IMR-90 (cell line): ENCODE data around the gene PLCB3. TPM values are rescaled to one million over a fixed set of nuclear protein-coding genes. Genes with fewer than 3 reads are reported as not detected.

Experiments used
- ATAC-seq: fragments of 200-7000 bp; cut with Tn5 transposase; 2 replicates; pipeline ENCODE4 v1.9.1; 2020; ENCODE audit warnings: low read depth, mild to moderate bottlenecking, moderate library complexity
- BruUV-seq: library from RNA; stranded (reverse); fragments of 400-500 nt; replicated peaks from 2 replicates; lab custom pipeline; 2021; lab: Mats Ljungman, UMichigan
- CTCF ChIA-PET: fragments of 300-600 bp; formaldehyde crosslinking; extraction: SDS; loops from one replicate; lab custom pipeline; 2021; ENCODE audit warnings: antibody characterized with exemption; lab: Yijun Ruan, JAX
- POLR2A ChIA-PET: fragments of 300-600 bp; sonication (Branson Sonifier 250); formaldehyde crosslinking; loops from one replicate; lab custom pipeline; 2022; ENCODE audit warnings: antibody characterized with exemption; ENCODE audit not compliant: unreplicated experiment; lab: Charles Lee
- DNase-seq: peaks from one replicate; pipeline ENCODE4 v3.0.0; 2013
- H2AFZ ChIP-seq: replicated peaks from 2 replicates; pipeline ENCODE3; 2013; ENCODE audit warnings: low read length, mild to moderate bottlenecking; ENCODE audit not compliant: poor library complexity
- H2AK5ac ChIP-seq: 2 replicates; pipeline ENCODE4 v1.6.1; 2013; ENCODE audit warnings: low read depth, low read length, inconsistent platforms
- H2AK9ac ChIP-seq: replicated peaks from 2 replicates; pipeline ENCODE3; 2013; ENCODE audit warnings: mild to moderate bottlenecking, low read depth, low read length, moderate library complexity; ENCODE audit not compliant: poor library complexity
- H2BK120ac ChIP-seq: 2 replicates; pipeline ENCODE4 v1.6.1; 2013; ENCODE audit warnings: low read depth, low read length, inconsistent platforms
- H2BK15ac ChIP-seq: 3 replicates; pipeline ENCODE4 v1.6.1; 2013; ENCODE audit warnings: low read depth, low read length, inconsistent platforms
- H2BK20ac ChIP-seq: 2 replicates; pipeline ENCODE4 v1.6.1; 2013; ENCODE audit warnings: low read depth, mild to moderate bottlenecking, inconsistent platforms, low read length, moderate library complexity
- H2BK5ac ChIP-seq: 2 replicates; pipeline ENCODE4 v1.6.1; 2013; ENCODE audit warnings: mild to moderate bottlenecking, low read depth, low read length, inconsistent platforms; ENCODE audit not compliant: poor library complexity, severe bottlenecking
- H3K14ac ChIP-seq: replicated peaks from 2 replicates; pipeline ENCODE4 v1.6.1; 2013; ENCODE audit warnings: low read depth, low read length, inconsistent platforms
- H3K18ac ChIP-seq: 2 replicates; pipeline ENCODE4 v1.6.1; 2013; ENCODE audit warnings: low read depth, low read length, control low read depth
- H3K23ac ChIP-seq: 2 replicates; pipeline ENCODE4 v1.6.1; 2013; ENCODE audit warnings: low read depth, low read length, inconsistent platforms
- H3K27ac ChIP-seq: 2 replicates; pipeline ENCODE4 v1.5.1; 2013; ENCODE audit warnings: mild to moderate bottlenecking, control low read depth, low read length; ENCODE audit not compliant: insufficient read depth
- H3K27me3 ChIP-seq: 2 replicates; pipeline ENCODE4 v1.6.1; 2013; ENCODE audit warnings: low read length; ENCODE audit not compliant: control insufficient read depth, insufficient read depth
- H3K36me3 ChIP-seq: 2 replicates; pipeline ENCODE4 v1.6.1; 2013; ENCODE audit warnings: low read length, mixed read lengths; ENCODE audit not compliant: control insufficient read depth, insufficient read depth
- H3K4ac ChIP-seq: 2 replicates; pipeline ENCODE4 v1.6.1; 2013; ENCODE audit warnings: low read depth, low read length, inconsistent platforms
- H3K4me1 ChIP-seq: 2 replicates; pipeline ENCODE4 v1.6.1; 2013; ENCODE audit warnings: low read length, mixed read lengths; ENCODE audit not compliant: control insufficient read depth, insufficient read depth
- H3K4me2 ChIP-seq: 2 replicates; pipeline ENCODE4 v1.6.1; 2013; ENCODE audit warnings: low read depth, mild to moderate bottlenecking, control low read depth, low read length, moderate library complexity
- H3K4me3 ChIP-seq: 2 replicates; pipeline ENCODE4 v1.5.1; 2013; ENCODE audit warnings: low read depth, mild to moderate bottlenecking, control low read depth, low read length, moderate library complexity; ENCODE audit not compliant: insufficient read depth
- H3K56ac ChIP-seq: 2 replicates; pipeline ENCODE4 v1.6.1; 2013; ENCODE audit warnings: low read length, inconsistent platforms; ENCODE audit not compliant: insufficient read depth; ENCODE audit errors: extremely low read depth
- H3K79me1 ChIP-seq, 2 experiments: 2 replicates each; pipeline ENCODE4 v1.6.1; 2013; ENCODE audit warnings: low read length in 2 of 2, inconsistent platforms in 1 of 2, low read depth in 1 of 2
- H3K9ac ChIP-seq: 2 replicates; pipeline ENCODE4 v1.6.1; 2013; ENCODE audit warnings: low read depth, low read length, control low read depth
- H3K9me1 ChIP-seq: 2 replicates; pipeline ENCODE4 v1.6.1; 2013; ENCODE audit warnings: low read length, inconsistent platforms; ENCODE audit not compliant: insufficient read depth
- H3K9me3 ChIP-seq: 2 replicates; pipeline ENCODE4 v1.6.1; 2013; ENCODE audit warnings: low read length; ENCODE audit not compliant: control insufficient read depth, insufficient read depth
- H4K20me1 ChIP-seq: 2 replicates; pipeline ENCODE4 v1.6.1; 2013; ENCODE audit warnings: low read length, inconsistent platforms; ENCODE audit not compliant: insufficient read depth
- H4K5ac ChIP-seq: 2 replicates; pipeline ENCODE4 v1.6.1; 2013; ENCODE audit warnings: mild to moderate bottlenecking, low read depth, low read length, control low read depth
- H4K8ac ChIP-seq, 2 experiments: 2 replicates each; pipeline ENCODE4 v1.6.1; 2013; ENCODE audit warnings: low read depth in 2 of 2, low read length in 2 of 2, control low read depth in 1 of 2, inconsistent platforms in 1 of 2
- H4K91ac ChIP-seq: 2 replicates; pipeline ENCODE4 v1.6.1; 2013; ENCODE audit warnings: low read depth, low read length, inconsistent platforms; ENCODE audit not compliant: insufficient read depth
- BHLHE40 ChIP-seq: fragments of 150-350 bp; IDR thresholded peaks from 2 replicates; pipeline ENCODE4 v1.6.1; 2016; ENCODE audit warnings: mild to moderate bottlenecking, low read depth, low read length
- CEBPB ChIP-seq: IDR thresholded peaks from 2 replicates; pipeline ENCODE4 v1.6.1; 2012; ENCODE audit warnings: low read depth, low read length, improper control_type of control experiment
- CHD1 ChIP-seq: IDR thresholded peaks from 2 replicates; pipeline ENCODE4 v1.6.1; 2012; ENCODE audit warnings: low read depth, low read length, improper control_type of control experiment
- CTCF ChIP-seq: conservative IDR thresholded peaks from 2 replicates; pipeline ENCODE4 v1.5.1; 2012; ENCODE audit warnings: mild to moderate bottlenecking, low read depth, low read length, improper control_type of control experiment
- ELK1 ChIP-seq: fragments of 150-350 bp; IDR thresholded peaks from 2 replicates; pipeline ENCODE4 v1.6.1; 2016; ENCODE audit warnings: low read depth, mild to moderate bottlenecking, low read length, moderate library complexity, borderline replicate concordance
- FOS ChIP-seq: fragments of 150-350 bp; IDR thresholded peaks from 2 replicates; pipeline ENCODE4 v1.6.1; 2016; ENCODE audit warnings: low read depth, low read length
- MAFK ChIP-seq: IDR thresholded peaks from 2 replicates; pipeline ENCODE4 v1.6.1; 2012; ENCODE audit warnings: low read depth, low read length, improper control_type of control experiment
- MAZ ChIP-seq: IDR thresholded peaks from 2 replicates; pipeline ENCODE4 v1.6.1; 2012; ENCODE audit warnings: low read depth, mild to moderate bottlenecking, low read length, improper control_type of control experiment, moderate library complexity, borderline replicate concordance
- NFE2L2 ChIP-seq: fragments of 150-350 bp; IDR thresholded peaks from 2 replicates; pipeline ENCODE4 v1.6.1; 2016; ENCODE audit warnings: low read depth, mild to moderate bottlenecking, low read length
- POLR2A ChIP-seq: IDR thresholded peaks from 2 replicates; pipeline ENCODE4 v1.6.1; 2012; ENCODE audit warnings: mild to moderate bottlenecking, low read depth, low read length
- RAD21 ChIP-seq: IDR thresholded peaks from 2 replicates; pipeline ENCODE4 v1.6.1; 2012; ENCODE audit warnings: low read length, improper control_type of control experiment
- RCOR1 ChIP-seq: IDR thresholded peaks from 2 replicates; pipeline ENCODE4 v1.6.1; 2012; ENCODE audit warnings: mild to moderate bottlenecking, low read length, improper control_type of control experiment; ENCODE audit not compliant: insufficient replicate concordance
- SMC3 ChIP-seq: fragments of 150-350 bp; IDR thresholded peaks from 2 replicates; pipeline ENCODE4 v1.6.1; 2016; ENCODE audit warnings: low read depth, mild to moderate bottlenecking, antibody characterized with exemption, low read length, moderate library complexity
- USF2 ChIP-seq: fragments of 150-350 bp; IDR thresholded peaks from 2 replicates; pipeline ENCODE4 v1.6.1; 2017; ENCODE audit warnings: mild to moderate bottlenecking, antibody characterized with exemption, low read length, low read depth
- WGBS, 2 experiments: methylation state at CpG; one replicate each; pipeline versions ENCODE4 v1.1.5 to v1.1.7; 2013; ENCODE audit warnings: missing lambda C conversion rate in 2 of 2; ENCODE audit not compliant: insufficient read length in 1 of 2; ENCODE audit errors: extremely low coverage in 2 of 2; 5-methylcytosine and 5-hydroxymethylcytosine counted together
- dilution Hi-C: fragments of 300-500 bp; cut with HindIII; formaldehyde crosslinking; loops from one replicate; pipeline ENCODE4 v1.14.3; 2018; ENCODE audit warnings: low sequenced_read_pairs; ENCODE audit not compliant: unreplicated experiment
- in situ Hi-C: fragments of 300-500 bp; cut with MboI; formaldehyde crosslinking; loops from 3 replicates; pipeline ENCODE4 v1.14.3; 2019; ENCODE audit warnings: low sequenced_read_pairs, inconsistent platforms, mixed read lengths
- intact Hi-C: fragments of 100-400 bp; cut with micrococcal nuclease; formaldehyde crosslinking; loops from 2 replicates; pipeline ENCODE4 v1.10.0; 2022
- polyA plus RNA-seq, 3 experiments: library from polyadenylated mRNA; depleted of rRNA; stranded (reverse); fragments of >200 nt; gene quantifications; 2 replicates each; pipeline ENCODE4 v1.2.3, GENCODE V29; 2012; ENCODE audit warnings: low replicate concordance in 1 of 3
- total RNA-seq: library from RNA; depleted of rRNA; stranded (reverse); fragments of >200 nt; gene quantifications from 2 replicates; pipeline ENCODE4 v1.2.3, GENCODE V29; 2012

Gene PLCB3
- total and polyA plus RNA-seq, 2 of the 4 experiments (the other 2 are of a cell fraction), result 23.9 to 24.9 TPM

GRCh38 chr11:64316672-64317324 lies 65.5 kb downstream of the PLCB3 start:
- Histone ChIP-seq H3K18ac (no peak overlapping the region), H3K4me1 (peaks cover 6% of the 10 kb centered on the region), H3K14ac (peak overlapping the region; percentile 60; the same call in 1 of the 2 replicates), H3K9me3 (no peaks in the 10 kb centered on the region), H2AK9ac (peak overlapping the region; percentile 98), H4K91ac (peak overlapping the region; percentile 48), H2BK120ac (no peak overlapping the region), H4K8ac (peak overlapping the region; percentile 82 to 91; a peak in 3 of 4 replicates), H3K23ac (peak overlapping the region; percentile 37; the same call in 1 of the 2 replicates), H4K20me1 (no peaks in the 10 kb centered on the region; the same call in 1 of the 2 replicates), H2AFZ (peak overlapping the region; percentile 85), H3K4me2 (peak overlapping the region; percentile 95), H4K5ac (peak overlapping the region; percentile 19), H3K4ac (peak overlapping the region; percentile 80), H2BK20ac (no peak overlapping the region), H3K27ac (peak overlapping the region; percentile 70), H3K79me1 (peaks cover 7 to 41% of the 10 kb centered on the region in 2 experiments), H3K56ac (peak overlapping the region; percentile 41; the same call in 1 of the 2 replicates), H2AK5ac (peak overlapping the region; percentile 76), H2BK15ac (no peak overlapping the region), H2BK5ac (peak overlapping the region; percentile 41), H3K4me3 (peak overlapping the region; percentile 67), H3K9ac (peak overlapping the region; percentile 76), H3K9me1 (peaks cover 11% of the 10 kb centered on the region), H3K27me3 (no peaks in the 10 kb centered on the region), H3K36me3 (peaks cover 22% of the 10 kb centered on the region)
- dilution Hi-C loops, result no loop called here
- POLR2A ChIA-PET, result interaction anchor here (1.0 kb wide), 1 partner anchor 15 kb away, joined by 3 read pairs; no protein-coding TSS in a partner anchor
- no peak; the same call in 1 of the 2 replicates for ATAC-seq
- intact Hi-C loops, result no loop called here
- no peak for DNase-seq
- CTCF ChIA-PET, result interaction anchor here (0.7 to 2.3 kb wide), 4 partner anchors 15 to 72 kb away, joined by 3 to 27 read pairs (median 10); no protein-coding TSS in a partner anchor
- TF ChIP-seq SMC3 (no peak), RCOR1 (no peak), USF2 (no peak), CHD1 (no peak), ELK1 (no peak), POLR2A (no peak), MAFK (no peak), NFE2L2 (no peak), CEBPB (no peak), FOS (no peak), BHLHE40 (no peak), RAD21 (0 out of 2 replicates have a peak, but pooled peaks have one; percentile 9), MAZ (no peak), CTCF (0 out of 2 replicates have a peak, but pooled peaks have one; percentile 15)
- in situ Hi-C loops, result no loop called here
- TSS peak; percentile 100 for BruUV-seq
- WGBS, 2 experiments, result 0% methylated on average over 16 of the region's 32 CpGs; no CpG with 5 or more reads in 1 of the 2 experiments
